CD4-positive, alpha-beta memory T cell (primary cell): ENCODE measurements around the gene PLCB1. TPM values are rescaled to one million over a fixed set of nuclear protein-coding genes. Genes with fewer than 3 reads are reported as not detected.

Experiments
- CTCF ChIA-PET: fragments of 350-600 bp; sonication (Branson Sonifier 250); formaldehyde crosslinking; loops from one replicate; lab custom pipeline; 2021; ENCODE audit warnings: inconsistent platforms; ENCODE audit not compliant: partially characterized antibody; lab: Charles Lee
- POLR2A ChIA-PET: fragments of 350-600 bp; sonication (Branson Sonifier 250); formaldehyde crosslinking; loops from one replicate; lab custom pipeline; 2021; ENCODE audit not compliant: partially characterized antibody; lab: Charles Lee
- DNase-seq, 5 donors: peaks; one replicate each; pipeline versions ENCODE4 v3.0.0 to v3.0.0-alpha.2; 2020 to 2022; ENCODE audit warnings: mixed read lengths in 1 of 5
- H3K27ac ChIP-seq: one replicate; pipeline ENCODE4 v1.7.0; 2013; ENCODE audit warnings: low read depth, low read length
- H3K27me3 ChIP-seq: 2 replicates; pipeline ENCODE4 v1.7.0; 2013; ENCODE audit warnings: mild to moderate bottlenecking, low read length, moderate library complexity; ENCODE audit not compliant: insufficient read depth
- H3K36me3 ChIP-seq: 2 replicates; pipeline ENCODE4 v1.7.0; 2013; ENCODE audit warnings: mild to moderate bottlenecking, low read length, moderate library complexity; ENCODE audit not compliant: insufficient read depth
- H3K4me1 ChIP-seq: 2 replicates; pipeline ENCODE4 v1.7.0; 2013; ENCODE audit warnings: mild to moderate bottlenecking, low read length, moderate library complexity; ENCODE audit not compliant: insufficient read depth
- H3K4me3 ChIP-seq, 2 donors: one replicate each; pipeline ENCODE4 v1.7.0; 2013; ENCODE audit warnings: low read length in 2 of 2, mild to moderate bottlenecking in 1 of 2
- H3K9me3 ChIP-seq, 2 donors: one replicate each; pipeline ENCODE4 v1.7.0; 2013; ENCODE audit warnings: low read length in 2 of 2, control low read depth in 1 of 2; ENCODE audit not compliant: control insufficient read depth in 1 of 2
- H3K27ac Mint-ChIP-seq, 7 donors: one replicate each; pipeline ENCODE4 v1.8.0; 2020 to 2021; ENCODE audit warnings: mixed read lengths in 7 of 7, mild to moderate bottlenecking in 6 of 7, inconsistent platforms in 3 of 7, moderate library complexity in 3 of 7
- H3K27me3 Mint-ChIP-seq, 2 donors: one replicate each; pipeline ENCODE4 v1.8.0; 2020 to 2021; ENCODE audit warnings: mixed read lengths in 2 of 2
- H3K36me3 Mint-ChIP-seq, 2 donors: one replicate each; pipeline ENCODE4 v1.8.0; 2020 to 2021; ENCODE audit warnings: mixed read lengths in 2 of 2, inconsistent platforms in 1 of 2, mild to moderate bottlenecking in 1 of 2
- H3K4me1 Mint-ChIP-seq, 4 donors: one replicate each; pipeline ENCODE4 v1.8.0; 2020 to 2021; ENCODE audit warnings: mixed read lengths in 4 of 4, mild to moderate bottlenecking in 1 of 4
- H3K4me3 Mint-ChIP-seq, 8 donors: one replicate each; pipeline ENCODE4 v1.8.0; 2020 to 2021; ENCODE audit warnings: mixed read lengths in 8 of 8, mild to moderate bottlenecking in 7 of 8, moderate library complexity in 6 of 8, inconsistent platforms in 3 of 8
- H3K9me3 Mint-ChIP-seq, 8 donors: one replicate each; pipeline ENCODE4 v1.8.0; 2020 to 2021; ENCODE audit warnings: mixed read lengths in 8 of 8, mild to moderate bottlenecking in 5 of 8, inconsistent platforms in 3 of 8, moderate library complexity in 1 of 8
- intact Hi-C: fragments of 100-400 bp; cut with micrococcal nuclease; formaldehyde crosslinking; loops from one replicate; pipeline ENCODE4 v1.15.1; 2023
- polyA plus RNA-seq, 2 donors: library from polyadenylated mRNA; unstranded; fragments of 300-500 nt; fragmentation: Illumina TruSeq; gene quantifications; one replicate each; pipeline ENCODE4 v1.2.3, GENCODE V29; 2021
- total RNA-seq, 2 experiments: library from RNA; stranded (reverse); gene quantifications; one replicate each; pipeline ENCODE4 v1.2.3, GENCODE V29; 2021

Gene PLCB1
- total and polyA plus RNA-seq, 4 experiments from 2014 or later = 5.5 to 9.6 (median 8.2) TPM

- no peak for DNase-seq
- CTCF ChIA-PET = interaction anchor here (1.1 to 2.3 kb wide), 3 partner anchors 10 to 13 kb away, joined by 3 to 7 read pairs (median 6); no protein-coding TSS in a partner anchor
Observed at GRCh38 chr20:8401556-8401955, 269.5 kb downstream of the PLCB1 start.

DNA sequence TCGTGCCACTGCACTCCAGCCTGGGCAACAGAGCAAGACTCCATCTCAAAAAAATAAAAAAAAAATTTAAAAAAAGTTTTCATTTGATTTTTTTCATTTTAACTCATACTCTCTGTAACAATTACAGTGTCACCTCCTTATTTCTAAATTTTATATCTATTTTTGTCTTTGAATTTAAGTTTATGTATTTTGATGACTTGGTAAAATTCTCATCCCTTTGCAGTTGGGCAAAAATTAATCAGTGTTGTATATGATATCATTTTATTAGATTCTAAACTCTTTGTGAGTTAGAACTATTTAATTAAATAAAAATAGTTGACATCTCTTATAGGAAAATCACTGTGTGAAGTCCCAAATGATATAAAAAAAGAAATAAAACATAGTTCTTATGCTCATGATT, 270.7 kb downstream of the PLCB1 start:
- no peak overlapping the region for H3K27ac Mint-ChIP-seq
- H3K36me3 Mint-ChIP-seq = no peaks in the 10 kb centered on the region
- peaks cover 0 to 5% (median 4%) of the 10 kb centered on the region in 4 donors for H3K4me1 Mint-ChIP-seq
- H3K27me3 Mint-ChIP-seq = no peaks in the 10 kb centered on the region
- intact Hi-C loops = no loop called here
- no peak overlapping the region for H3K27ac ChIP-seq
- no peaks in the 10 kb centered on the region for H3K36me3 ChIP-seq
- ChIA-PET POLR2A (no interaction called here), CTCF (interaction anchor here (2.3 kb wide), 1 partner anchor 14 kb away, joined by 7 read pairs; no protein-coding TSS in a partner anchor)
- H3K4me1 ChIP-seq = peaks cover 4% of the 10 kb centered on the region
- no peaks in the 10 kb centered on the region for H3K27me3 ChIP-seq
- no peak overlapping the region for H3K4me3 Mint-ChIP-seq
- no peak overlapping the region for H3K4me3 ChIP-seq
- H3K9me3 ChIP-seq = no peaks in the 10 kb centered on the region
- no peak for DNase-seq
- H3K9me3 Mint-ChIP-seq = no peaks in the 10 kb centered on the region

More at GRCh38 chr20:8401556-8401955, 269.5 kb downstream of the PLCB1 start:
- Mint-ChIP-seq H3K27me3 (no peaks in the 10 kb centered on the region), H3K4me3 (no peak overlapping the region), H3K36me3 (no peaks in the 10 kb centered on the region), H3K9me3 (no peaks in the 10 kb centered on the region), H3K27ac (no peak overlapping the region), H3K4me1 (peaks cover 0 to 5% (median 4%) of the 10 kb centered on the region in 4 donors)
- Histone ChIP-seq H3K9me3 (no peaks in the 10 kb centered on the region), H3K27me3 (no peaks in the 10 kb centered on the region), H3K4me3 (no peak overlapping the region), H3K36me3 (no peaks in the 10 kb centered on the region), H3K4me1 (peaks cover 4% of the 10 kb centered on the region), H3K27ac (no peak overlapping the region)
- intact Hi-C loops = no loop called here
- POLR2A ChIA-PET = no interaction called here

DNA sequence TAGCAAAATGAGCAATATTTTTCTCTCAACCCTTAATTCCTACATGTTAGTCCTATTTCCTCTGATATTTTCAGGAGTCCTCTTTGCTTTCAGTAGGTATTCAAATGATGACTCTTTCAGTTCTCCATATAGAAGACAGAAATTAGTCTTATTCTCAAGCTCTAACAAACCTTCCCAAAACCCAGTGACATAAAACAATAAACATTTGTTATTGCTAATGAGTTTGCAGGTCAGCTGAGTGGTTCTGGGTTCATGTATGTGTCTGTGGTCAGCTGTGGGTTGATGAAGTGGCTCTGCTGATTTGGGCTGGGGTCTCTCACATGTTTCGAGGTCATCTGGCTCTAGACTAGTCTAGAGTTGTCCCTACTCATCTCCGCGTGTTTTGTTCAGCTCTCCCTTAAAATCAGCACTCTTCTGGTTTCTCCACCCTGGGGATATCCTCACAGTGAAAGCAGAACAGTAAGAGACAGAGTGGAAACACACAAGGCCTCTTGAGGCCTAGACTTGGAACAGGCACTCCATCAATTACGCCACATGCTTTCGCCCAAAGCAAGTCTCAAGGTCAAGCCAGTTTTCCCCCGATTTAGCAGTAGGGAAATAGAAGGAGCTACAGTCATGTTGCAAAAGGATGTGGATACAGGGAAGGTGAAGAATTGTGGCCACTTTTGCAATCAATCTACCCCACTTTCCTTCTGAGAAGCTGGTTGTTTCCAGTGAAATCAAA, 273.0 kb downstream of the PLCB1 start:
- Mint-ChIP-seq H3K27ac (no peak overlapping the region), H3K4me3 (no peak overlapping the region), H3K27me3 (peaks cover 0 to 2% of the 10 kb centered on the region in 2 donors), H3K4me1 (peaks cover 0 to under 1% (median under 1%) of the 10 kb centered on the region in 4 donors), H3K36me3 (no peaks in the 10 kb centered on the region), H3K9me3 (peaks cover 0 to 3% (median 0%) of the 10 kb centered on the region in 8 donors)
- Histone ChIP-seq H3K4me1 (no peaks in the 10 kb centered on the region), H3K9me3 (no peaks in the 10 kb centered on the region), H3K27me3 (no peaks in the 10 kb centered on the region), H3K27ac (no peak overlapping the region), H3K36me3 (no peaks in the 10 kb centered on the region), H3K4me3 (no peak overlapping the region)
- CTCF ChIA-PET = interaction anchor here (1.0 to 1.5 kb wide), 3 partner anchors 14 to 469 kb away, joined by 3 read pairs; no protein-coding TSS in a partner anchor
- POLR2A ChIA-PET = no interaction called here
- no peak for DNase-seq
- intact Hi-C loops = no loop called here

DNA sequence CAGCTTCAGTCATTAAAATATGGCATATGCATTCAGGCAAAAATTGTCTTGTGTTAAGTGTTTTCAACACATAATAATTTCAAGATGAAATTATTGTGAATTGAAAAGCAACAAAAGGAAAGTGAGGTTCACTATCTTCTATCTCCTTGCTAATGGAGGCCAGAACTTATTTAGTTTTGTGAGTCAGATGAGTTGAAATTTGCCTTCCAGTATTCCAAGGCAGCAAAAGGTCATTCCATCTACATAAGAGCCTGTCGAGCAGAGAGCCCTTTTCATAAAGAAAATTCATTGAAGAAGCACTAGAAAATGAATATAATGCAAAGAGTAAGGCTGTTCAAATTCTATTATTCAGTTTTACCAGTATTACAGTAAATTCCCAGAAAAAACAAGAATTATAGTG, 274.3 kb downstream of the PLCB1 start:
- no peak overlapping the region for H3K27ac Mint-ChIP-seq
- no peaks in the 10 kb centered on the region for H3K4me1 Mint-ChIP-seq
- Histone ChIP-seq H3K27ac (no peak overlapping the region), H3K9me3 (no peaks in the 10 kb centered on the region), H3K4me3 (no peak overlapping the region), H3K36me3 (no peaks in the 10 kb centered on the region), H3K4me1 (no peaks in the 10 kb centered on the region), H3K27me3 (no peaks in the 10 kb centered on the region)
- peaks cover 0 to 3% (median 0%) of the 10 kb centered on the region in 8 donors for H3K9me3 Mint-ChIP-seq
- H3K27me3 Mint-ChIP-seq = peaks cover 0 to 3% of the 10 kb centered on the region in 2 donors
- no peak for DNase-seq
- no peaks in the 10 kb centered on the region for H3K36me3 Mint-ChIP-seq
- ChIA-PET POLR2A (no interaction called here), CTCF (interaction anchor here (0.9 to 1.1 kb wide), 2 partner anchors 16 to 17 kb away, joined by 3 read pairs; no protein-coding TSS in a partner anchor)
- H3K4me3 Mint-ChIP-seq = no peak overlapping the region
- intact Hi-C loops = no loop called here

DNA sequence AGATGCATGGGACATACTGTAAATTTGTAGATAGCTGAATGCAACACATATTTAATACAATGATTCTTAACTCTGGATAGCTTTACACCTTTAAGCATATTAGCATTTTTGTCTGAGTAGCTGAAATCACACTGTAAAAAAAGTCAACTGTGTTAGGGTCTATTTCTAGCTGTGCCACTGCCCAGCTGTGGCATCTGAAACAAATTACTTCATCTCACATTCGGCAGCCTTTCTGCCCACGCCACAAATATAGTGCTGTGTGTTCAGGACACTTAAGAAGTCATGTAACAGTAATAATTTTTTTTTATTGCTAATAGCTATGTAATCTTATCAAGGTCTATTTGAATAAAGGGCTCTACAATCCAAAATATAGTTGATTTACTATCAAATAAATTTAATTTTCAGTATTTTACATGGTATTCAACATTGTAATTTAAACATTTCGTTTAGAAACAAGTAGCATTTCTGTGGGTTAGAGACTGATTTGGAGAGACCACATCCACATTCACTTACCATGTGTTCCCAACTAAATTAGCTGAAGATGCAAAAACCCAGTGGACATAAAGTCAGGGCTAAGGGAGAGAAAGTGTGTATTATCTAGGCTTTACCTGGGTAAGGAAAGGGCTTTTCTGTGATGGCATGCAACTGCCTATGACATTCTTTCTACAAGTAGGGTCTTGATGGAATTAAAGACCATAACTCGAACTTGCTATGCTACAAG, 276.7 kb downstream of the PLCB1 start:
- ChIA-PET POLR2A (no interaction called here), CTCF (no interaction called here)
- Mint-ChIP-seq H3K27me3 (peaks cover 0 to 3% of the 10 kb centered on the region in 2 donors), H3K4me1 (no peaks in the 10 kb centered on the region), H3K4me3 (no peak overlapping the region), H3K36me3 (no peaks in the 10 kb centered on the region), H3K27ac (no peak overlapping the region), H3K9me3 (peaks cover 0 to 3% (median 0%) of the 10 kb centered on the region in 8 donors)
- H3K36me3 ChIP-seq = no peaks in the 10 kb centered on the region
- H3K4me3 ChIP-seq = no peak overlapping the region
- no peak for DNase-seq
- no peaks in the 10 kb centered on the region for H3K27me3 ChIP-seq
- H3K4me1 ChIP-seq = no peaks in the 10 kb centered on the region
- intact Hi-C loops = no loop called here
- H3K9me3 ChIP-seq = no peaks in the 10 kb centered on the region
- no peak overlapping the region for H3K27ac ChIP-seq

DNA sequence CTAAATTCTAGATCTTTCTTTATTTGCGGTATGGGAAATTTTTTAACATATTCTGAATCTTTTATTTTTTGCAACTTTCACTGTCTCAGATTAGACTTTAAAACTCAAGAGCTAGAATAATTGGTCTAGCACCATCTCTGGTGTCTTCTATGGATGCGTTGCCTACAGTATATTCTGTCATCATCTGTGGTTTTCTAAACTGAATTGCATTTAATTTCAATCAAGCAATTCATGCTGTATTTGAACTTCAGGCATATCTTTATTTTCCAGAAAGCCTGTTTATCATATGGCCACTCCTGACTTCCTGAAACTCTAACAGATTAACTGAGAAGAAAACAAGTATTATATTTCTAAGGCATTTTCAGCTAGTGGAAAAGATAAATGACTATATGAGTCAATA, 281.6 kb downstream of the PLCB1 start:
- Mint-ChIP-seq H3K4me3 (no peak overlapping the region), H3K4me1 (no peaks in the 10 kb centered on the region), H3K9me3 (no peaks in the 10 kb centered on the region), H3K27me3 (peaks cover 0 to 1% of the 10 kb centered on the region in 2 donors), H3K27ac (no peak overlapping the region), H3K36me3 (no peaks in the 10 kb centered on the region)
- ChIA-PET POLR2A (no interaction called here), CTCF (no interaction called here)
- Histone ChIP-seq H3K36me3 (no peaks in the 10 kb centered on the region), H3K9me3 (no peaks in the 10 kb centered on the region), H3K4me3 (no peak overlapping the region), H3K4me1 (no peaks in the 10 kb centered on the region), H3K27ac (no peak overlapping the region), H3K27me3 (no peaks in the 10 kb centered on the region)
- DNase-seq = no peak
- intact Hi-C loops = no loop called here

GRCh38 chr20:8414586-8415274, 282.7 kb downstream of the PLCB1 start:
- H3K4me3 ChIP-seq = no peak overlapping the region
- H3K9me3 Mint-ChIP-seq = no peaks in the 10 kb centered on the region
- no peaks in the 10 kb centered on the region for H3K36me3 Mint-ChIP-seq
- no peak for DNase-seq
- H3K27ac ChIP-seq = no peak overlapping the region
- peak overlapping the region in 1 of 7 donors; percentile 49 for H3K27ac Mint-ChIP-seq
- no peaks in the 10 kb centered on the region for H3K27me3 ChIP-seq
- ChIA-PET CTCF (no interaction called here), POLR2A (no interaction called here)
- intact Hi-C loops = no loop called here
- no peaks in the 10 kb centered on the region for H3K4me1 Mint-ChIP-seq
- no peak overlapping the region for H3K4me3 Mint-ChIP-seq
- peaks cover 0 to 1% of the 10 kb centered on the region in 2 donors for H3K27me3 Mint-ChIP-seq
- H3K9me3 ChIP-seq = no peaks in the 10 kb centered on the region
- H3K36me3 ChIP-seq = no peaks in the 10 kb centered on the region
- H3K4me1 ChIP-seq = no peaks in the 10 kb centered on the region
